ENCODE measurements around the gene FAM107B.

FAM107B gene

DNA sequence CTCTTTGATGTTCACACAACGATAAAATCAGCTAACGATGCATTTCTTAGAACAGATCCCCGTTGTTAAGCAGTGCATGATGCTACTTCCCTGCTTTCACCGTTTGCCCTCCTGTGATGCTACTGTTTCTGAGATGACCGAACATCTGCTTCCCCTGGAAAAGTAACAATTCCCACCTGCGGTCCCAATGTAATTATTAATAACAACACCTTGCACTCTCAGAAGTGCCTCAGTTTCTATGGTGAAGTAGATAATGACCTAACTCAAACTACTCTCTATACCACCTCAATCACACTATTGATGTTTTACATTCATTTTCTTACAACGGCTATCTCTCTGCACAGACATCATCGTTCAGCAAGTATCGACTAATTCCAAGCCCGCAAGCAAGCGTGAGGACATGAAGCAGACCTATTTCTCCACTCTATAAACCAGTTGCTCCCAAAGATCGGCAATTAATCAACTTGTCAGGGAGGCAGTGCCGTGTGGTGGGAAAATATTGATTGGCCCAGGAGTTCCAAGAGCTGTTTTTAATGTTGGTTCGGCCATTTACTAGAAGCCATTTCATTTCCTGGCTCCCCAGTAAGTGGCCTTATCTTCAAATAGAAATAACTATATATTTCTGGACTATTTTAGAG lies 42.7 kb downstream of the FAM107B start:
- DNase-seq, result no peak

DNA sequence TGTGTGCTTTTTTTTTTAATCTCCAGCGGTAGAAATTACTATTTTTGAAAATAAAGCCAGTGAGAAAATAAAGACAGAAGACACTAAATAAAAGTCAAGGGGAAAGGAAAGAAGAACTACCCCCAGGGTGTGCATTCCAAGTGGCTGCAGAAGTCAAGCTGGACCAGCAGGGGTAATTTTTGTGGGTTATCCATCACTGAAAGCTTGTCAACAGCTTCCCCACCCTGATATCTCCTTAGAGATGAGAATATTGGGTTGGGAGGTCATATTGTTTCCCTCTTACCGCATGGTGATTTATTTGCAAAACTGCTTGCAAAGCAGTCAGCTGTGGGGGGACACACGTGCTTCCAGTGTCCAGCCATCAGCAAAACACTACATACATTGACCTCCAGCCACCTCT lies 46.4 kb downstream of the FAM107B start:
- no peak for DNase-seq

DNA sequence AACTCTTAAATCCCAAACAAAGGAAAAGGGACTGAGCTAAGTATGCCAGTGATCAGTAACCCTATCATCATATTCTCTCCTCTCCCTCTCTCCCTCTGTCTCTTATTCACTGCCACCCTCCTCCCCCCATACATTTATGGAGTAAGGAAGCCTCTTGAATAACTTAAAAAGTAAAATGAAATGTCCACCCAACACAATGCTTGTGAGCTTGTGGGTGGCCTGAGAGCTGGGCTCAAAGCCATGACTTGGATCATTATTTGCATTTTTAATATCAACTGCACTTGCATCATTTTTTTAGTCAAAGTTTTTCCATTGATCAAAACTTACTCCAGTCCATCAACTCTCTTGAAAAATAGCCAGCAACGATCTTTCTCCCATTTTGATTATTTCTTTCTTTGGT lies 46.8 kb downstream of the FAM107B start:
- no peak for DNase-seq

DNA sequence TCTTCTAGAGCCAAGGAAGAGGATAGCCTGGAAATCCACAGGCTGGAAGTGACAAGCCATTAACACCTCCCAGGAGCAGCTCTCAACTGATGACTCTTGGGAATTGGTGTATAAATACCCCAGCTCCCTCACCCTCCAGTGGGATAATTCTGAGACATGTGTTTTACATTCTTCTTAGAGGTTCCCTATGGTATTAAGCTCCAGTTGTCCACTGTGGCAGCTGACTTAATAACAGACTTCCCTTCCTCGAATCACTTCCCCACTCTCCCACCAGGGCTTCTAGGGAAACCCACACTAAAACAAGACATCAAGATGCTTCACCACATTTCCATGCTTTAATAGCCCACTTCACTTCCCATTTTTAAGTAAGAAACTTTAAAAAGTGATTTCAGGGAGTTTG lies 47.2 kb downstream of the FAM107B start:
- peak; percentile 64 for DNase-seq

DNA sequence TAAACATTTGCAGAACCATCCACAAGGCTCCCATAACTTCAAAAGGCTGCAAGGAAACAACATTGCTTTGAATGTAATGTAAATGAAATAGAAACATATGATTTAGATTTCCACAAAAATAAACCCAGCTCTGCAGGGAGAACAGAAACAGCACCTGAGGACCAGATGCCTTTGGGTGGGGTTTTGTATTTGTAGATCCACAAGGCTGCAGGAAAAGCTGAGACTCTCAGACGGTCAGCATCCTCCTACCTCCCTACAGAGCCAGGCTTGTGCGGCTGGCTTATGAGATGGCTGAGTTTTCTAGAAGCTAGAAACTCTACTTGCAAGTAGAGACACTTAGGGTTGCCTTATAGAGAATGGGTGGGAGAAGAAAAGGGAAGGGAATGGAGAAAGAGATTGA lies 49.8 kb downstream of the FAM107B start:
- DNase-seq, result no peak

DNA sequence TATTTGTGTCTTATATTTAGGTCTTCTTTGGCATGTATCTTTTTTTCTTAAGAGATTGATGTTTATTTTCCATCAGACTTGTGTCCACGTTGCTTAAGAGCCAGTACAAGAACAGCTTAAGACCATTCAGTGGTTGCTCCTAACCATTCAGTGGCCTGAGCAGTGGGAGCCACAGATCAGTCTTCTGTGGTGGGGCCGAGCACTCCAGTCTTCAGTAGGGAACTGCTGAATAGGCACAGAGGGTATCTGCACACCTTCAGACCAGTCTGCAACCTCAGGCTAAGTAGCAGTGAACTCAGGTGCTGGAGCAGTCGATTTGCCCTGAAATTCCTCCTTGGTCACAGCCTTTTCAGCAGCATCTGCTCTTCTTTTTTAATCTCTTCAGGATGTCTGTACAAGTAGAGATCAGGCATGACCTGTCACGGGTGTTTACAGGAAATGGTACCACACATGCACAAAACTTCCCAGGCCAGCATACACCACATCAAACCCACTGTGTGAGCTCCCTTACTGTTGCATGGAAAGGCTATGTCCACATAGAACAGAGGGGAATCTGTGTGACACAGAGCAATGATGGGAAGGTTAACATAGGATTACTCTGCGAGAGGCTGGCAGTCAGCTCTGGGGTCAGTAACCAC lies 51.5 kb downstream of the FAM107B start:
- no peak for DNase-seq

DNA sequence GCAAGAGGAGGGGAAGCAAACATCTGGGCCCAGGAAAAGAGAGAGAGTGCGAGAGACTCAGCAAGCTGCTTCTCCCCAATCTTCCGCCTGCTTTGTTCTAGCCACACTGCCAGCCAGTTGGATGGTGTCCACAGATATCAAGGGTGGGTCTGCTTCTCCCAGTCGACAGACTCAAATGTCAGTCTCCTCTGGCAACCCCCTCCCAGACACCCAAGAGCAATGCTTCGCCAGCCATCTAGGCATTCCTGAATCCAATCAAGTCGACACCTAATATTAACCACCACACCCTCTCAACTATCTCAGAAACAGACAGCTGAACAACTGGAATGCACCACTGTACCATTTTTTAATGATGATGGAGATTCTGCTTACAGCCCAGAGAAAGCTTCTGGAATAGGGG lies 57.1 kb downstream of the FAM107B start:
- no peak for DNase-seq

DNA sequence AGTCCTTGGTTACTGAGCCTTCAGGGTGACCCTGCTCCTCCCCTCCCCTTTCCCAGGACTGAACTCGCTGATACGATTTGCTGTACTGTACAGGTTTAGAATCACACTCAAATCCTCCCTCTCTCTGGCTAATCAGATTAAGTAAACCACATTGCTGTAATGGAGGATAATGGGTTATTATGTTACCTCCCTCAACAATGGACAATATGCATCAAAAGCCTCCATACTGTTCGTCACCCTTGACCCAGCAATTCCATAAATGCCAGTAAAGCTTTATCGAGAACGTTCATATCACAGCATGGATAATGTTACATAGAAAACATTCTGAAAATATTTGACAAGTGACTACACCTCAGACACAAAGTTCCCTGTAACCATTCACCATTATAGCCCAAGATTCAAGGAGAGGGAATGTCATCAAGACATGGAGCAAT lies 61.7 kb downstream of the FAM107B start:
- no peak for DNase-seq

DNA sequence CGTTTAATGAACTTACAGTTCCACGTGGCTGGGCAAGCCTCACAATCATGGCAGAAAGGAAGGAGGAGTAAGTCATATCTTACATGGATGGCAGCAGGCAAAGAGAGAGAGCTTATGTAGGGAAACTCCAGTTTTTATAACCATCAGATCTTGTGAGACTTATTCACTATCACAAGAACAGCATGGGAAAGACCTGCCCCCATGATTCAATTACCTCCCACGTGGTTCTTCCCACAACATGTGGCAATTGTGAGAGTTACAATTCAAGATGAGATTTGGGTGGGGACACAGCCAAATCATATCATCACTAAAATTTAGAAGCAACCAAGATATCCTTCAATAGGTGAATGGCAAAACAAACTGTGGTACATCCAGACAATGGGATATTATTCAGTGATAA lies 65.4 kb downstream of the FAM107B start:
- DNase-seq, result peak; percentile 60

DNA sequence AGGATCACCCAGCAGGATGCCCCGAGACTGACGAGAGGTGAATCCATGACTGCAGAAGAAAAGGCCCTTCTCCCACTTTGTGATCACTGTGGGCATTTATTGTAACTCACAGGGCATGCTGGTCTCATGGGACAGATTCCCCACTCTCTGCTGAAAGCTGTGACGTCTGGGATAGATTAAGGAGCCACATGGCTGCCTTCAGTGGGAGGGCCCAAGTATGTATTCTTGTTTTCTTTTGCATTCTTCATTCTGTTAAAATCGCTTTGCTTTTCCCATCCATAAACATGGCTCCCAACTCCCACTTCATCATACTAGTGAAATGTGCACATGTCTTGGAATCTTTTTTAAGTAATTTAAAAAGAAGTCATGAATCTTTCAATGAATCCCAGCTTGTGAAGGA lies 67.2 kb downstream of the FAM107B start:
- no peak for DNase-seq

DNA sequence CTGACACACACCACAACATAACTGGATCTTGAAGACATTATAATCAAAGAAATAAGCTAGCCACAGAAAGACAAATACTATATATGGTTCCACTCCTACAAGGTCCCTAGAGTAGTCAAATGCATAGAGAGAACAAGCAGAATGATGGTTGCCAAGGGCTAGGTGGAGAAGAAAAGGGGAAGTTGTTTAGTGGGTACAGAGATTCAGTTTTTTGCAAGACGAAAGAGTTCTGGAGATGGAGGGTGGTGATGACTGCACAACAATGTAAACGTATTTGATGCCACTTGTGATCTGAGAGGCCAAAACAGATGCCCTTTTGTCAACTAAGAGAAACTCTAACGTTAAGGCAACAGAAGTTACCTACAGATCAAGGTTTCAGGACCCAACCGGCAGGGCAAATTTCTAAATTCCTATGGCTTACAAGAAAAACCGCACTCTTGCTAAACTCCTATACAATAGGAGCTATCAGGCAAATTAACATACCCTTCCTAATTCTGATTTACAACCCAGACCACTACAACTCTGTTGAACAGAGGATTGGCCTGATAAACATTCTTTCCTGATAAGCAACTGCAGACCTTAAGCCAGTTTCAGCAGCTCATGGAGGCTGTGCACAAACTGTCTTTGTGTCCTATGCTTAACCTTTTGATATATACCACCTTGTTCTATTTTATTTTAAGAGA lies 69.0 kb downstream of the FAM107B start:
- DNase-seq, result peak; percentile 7

DNA sequence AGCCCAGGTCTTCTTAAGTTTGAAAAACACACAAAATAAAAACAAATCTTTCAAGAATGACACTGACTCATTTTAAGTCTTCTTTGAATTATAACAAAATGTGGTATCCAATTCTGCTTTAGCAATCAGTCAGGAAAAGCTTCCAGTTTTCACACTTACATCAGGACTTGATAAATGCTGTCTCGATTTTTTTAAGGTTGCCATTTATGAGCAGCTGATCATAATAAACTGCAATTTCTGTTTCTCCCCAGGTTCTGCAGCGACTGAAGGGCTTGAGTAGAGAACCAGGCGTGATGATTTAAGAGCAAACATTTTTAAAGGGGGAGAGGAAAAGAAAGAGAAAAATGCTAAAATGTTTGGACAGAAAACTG lies 71.1 kb downstream of the FAM107B start:
- no peak for DNase-seq

DNA sequence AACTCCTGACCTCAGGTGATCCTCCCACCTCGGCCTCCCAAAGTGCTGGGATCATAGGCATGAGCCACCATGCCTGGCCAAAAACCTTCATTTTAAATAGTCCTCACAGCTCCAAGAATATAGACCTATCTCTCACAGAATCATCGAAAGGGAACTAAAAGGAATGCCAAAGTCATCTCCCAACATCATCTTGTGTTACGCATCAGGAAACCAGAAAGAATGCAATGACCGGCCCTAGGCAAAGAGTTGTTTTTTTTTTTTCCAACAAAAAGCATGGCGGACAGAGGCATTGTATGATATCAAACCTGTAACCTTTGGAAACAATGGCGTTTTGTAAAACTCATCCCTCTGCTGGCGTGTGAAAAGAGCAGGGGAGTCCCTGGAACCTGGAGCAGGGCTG lies 73.2 kb downstream of the FAM107B start:
- DNase-seq, result no peak

DNA sequence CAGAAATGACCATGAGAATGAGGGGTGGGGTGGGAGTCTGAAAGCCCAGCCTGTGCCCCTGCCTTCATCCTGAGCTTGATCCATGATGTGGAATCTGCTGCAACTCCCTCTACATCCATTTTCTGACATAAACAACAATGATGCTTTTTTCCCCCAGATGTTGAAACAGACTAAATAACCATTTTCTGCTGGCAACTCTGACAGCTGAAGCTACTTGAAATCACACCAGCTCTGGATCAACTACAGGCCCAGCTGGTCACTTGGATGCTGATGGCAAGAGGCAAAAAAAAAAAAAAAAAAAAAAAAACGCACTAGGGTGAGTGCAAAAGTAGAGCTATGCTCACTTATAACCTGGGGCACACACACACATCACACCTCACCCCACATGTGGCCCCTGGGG lies 74.2 kb downstream of the FAM107B start:
- DNase-seq, result no peak

DNA sequence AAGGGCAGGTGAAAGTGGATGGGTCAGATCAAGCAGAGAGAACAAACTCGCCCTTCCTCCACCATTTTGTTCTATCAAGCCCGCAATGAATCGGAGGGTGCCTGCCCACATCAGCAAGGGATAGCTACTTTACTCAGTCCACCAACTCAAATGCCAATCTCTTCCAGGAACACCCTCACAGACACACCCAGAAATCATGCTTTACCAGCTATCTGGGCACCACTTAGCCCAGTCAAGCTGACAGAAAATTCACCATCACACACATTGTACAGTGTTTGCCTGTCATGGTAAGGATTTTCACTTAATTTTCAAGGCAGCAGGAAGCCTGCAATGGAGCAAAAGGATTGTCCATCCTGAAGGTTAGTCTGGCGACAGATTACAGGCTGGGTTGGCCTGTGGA lies 75.2 kb downstream of the FAM107B start:
- no peak for DNase-seq

DNA sequence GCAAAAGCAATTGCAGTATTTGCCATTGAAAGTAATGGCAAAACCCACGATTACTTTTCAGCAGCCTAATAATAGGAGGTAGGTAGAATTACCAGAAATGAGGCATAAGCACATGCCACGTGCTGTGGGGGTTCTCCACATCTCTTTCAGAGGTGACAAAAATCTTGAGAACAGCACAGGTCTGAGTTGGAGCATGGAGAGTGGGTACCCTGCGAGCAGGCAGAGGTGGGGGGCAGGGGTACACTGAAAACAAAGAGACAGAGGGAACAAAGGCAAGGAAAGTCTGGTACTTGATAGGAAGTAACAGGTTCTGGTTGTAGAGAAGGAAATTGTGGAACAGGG lies 75.9 kb downstream of the FAM107B start:
- no peak for DNase-seq

DNA sequence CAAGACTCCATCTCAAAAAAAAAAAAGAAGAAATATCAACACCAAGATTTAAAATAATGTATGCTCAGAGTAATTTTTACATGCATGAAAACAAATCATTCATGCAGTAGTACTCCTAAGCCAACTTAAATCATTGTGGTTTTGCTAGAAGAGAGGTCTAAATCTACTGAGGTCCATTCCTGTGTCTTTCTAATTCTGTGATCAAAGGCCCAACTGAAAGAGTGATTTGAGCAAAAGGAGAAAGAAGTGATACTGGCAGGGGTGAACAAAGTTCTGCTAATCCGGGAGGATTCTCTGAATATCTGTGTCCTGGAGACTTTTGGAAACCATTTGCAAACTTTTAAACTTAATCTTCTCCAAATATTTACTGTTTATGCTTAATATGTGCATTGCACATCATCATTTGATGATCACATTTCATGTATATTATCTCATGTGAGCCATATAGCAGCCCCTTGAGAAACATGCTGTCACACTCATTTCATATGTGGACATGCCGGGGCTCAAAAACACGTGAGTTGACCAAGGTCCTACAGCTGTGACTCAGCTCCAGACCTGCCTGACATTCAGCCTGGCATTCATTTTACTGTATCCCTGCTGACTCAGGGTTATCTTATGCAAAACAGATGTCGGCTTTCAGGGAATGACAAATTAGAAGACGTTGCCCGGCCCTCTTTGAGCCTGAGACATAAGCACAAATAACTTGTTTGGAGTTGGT lies 76.4 kb downstream of the FAM107B start:
- DNase-seq, result no peak

DNA sequence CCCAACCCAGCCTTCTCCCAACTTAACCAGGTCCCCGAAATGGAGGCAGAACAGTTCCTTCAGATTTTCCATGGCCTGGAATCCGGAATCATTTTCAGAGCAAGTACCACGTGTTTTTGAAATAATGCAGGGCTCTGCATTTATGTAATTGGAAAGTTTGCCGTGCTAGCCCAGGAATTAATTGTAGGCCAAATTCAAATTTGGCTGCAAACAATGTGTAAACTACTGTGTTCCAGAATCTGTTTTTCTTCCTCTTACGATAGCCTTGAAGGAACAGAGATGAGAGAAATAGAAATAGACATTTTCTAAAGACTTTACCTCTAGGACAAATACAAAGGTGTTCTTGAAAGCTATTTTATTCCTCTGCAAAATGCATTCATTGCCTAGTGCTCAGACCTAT lies 77.4 kb downstream of the FAM107B start:
- no peak for DNase-seq

DNA sequence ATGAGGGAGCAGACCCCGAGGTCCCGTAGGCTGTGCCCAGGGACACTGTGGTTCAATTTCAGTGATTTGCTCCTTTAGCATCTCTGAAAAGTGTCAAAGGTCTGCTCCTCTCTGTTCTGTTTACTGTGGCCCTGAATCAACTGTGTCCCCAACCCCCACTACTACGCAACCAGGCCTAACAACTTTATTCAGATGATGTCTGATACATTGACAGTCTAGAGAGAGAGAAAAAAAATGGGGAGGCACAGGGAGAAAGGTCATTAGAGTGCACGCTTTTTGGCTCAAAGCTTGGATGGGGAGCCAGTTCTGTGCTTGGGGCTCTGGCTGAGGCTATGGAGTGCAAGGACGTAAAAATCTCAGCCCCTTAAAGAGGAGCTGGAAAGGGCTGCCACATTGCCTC lies 77.9 kb downstream of the FAM107B start:
- DNase-seq, result no peak

DNA sequence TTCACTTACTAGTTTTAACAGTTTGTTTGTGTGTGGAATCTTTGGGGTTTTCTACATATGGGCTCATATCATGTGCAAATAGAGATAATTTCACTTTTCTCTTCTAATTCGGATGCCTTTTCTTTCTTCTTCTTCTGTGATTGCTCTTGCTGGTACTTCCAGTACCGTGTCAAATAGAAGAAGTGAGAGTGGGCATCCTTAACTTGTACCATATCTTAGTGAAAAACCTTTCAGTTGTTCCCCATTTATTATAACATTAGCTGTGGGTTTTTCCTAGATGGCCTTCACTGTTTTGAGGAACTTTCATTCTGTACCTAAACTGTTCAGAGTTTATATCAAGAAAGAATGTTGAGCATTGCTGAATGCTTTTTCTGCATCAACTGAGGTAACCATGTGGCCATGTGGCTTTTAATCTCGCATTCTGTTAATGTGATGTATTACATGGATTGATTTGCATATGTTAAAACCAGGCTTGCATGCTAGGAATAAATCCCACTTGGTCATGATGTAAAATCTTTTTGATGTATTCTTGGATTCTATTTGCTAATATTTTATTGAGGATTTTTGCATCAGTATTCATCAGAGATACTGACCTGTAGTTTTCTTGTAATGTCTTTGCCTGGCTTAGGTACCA lies 78.7 kb downstream of the FAM107B start:
- DNase-seq, result peak; percentile 65

DNA sequence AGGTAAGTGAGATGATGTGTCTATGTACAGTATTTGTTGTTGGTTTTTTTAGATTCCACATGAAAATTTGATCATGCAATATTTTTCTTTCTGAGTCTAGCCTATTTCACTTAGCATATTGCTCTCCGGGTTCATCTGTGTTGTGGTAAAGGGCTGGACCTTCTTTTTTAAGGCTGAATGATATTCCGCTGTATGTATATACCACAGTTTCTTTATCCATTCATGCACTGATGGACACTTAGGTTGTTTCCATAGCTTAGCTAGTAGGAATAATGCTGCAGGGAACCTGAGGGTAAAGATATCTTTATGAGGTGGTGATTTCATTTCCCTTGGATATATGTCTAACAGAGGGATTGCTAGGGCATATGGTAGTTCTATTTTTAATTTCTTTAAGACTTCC lies 80.8 kb downstream of the FAM107B start:
- no peak for DNase-seq

DNA sequence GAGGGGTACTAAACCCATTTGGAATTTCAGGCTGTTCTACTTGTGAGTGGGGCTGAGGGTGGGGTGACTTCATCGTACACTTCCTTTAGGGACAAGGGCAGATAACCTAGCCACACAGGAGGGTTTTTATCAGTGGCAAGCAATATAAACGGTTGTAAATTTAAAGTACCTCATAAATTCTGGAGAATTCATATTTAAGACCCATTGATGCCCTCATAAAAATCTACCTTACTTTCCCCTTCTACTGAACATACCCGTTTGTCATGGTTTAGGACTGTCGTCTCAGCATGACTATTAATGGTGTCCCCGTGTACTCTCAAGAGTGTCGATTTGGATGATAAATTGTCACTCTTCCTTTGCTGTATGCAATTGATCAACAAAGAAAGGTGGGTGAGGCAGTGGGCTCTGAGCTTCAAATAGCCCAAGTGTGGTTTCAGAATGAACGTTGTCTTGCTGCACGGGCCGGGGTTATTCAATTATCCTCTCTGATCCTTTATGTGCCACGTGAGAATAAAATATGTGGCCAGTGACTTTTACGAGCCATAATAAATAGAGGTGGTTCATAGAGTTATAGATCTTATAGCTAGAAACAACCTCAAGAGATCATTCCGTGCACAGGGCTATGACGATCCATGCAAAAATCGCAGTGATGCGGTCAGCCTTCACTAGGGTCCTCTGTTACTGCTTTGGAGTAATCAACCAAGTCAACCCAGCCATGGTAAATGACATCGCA lies 82.2 kb downstream of the FAM107B start:
- no peak for DNase-seq

DNA sequence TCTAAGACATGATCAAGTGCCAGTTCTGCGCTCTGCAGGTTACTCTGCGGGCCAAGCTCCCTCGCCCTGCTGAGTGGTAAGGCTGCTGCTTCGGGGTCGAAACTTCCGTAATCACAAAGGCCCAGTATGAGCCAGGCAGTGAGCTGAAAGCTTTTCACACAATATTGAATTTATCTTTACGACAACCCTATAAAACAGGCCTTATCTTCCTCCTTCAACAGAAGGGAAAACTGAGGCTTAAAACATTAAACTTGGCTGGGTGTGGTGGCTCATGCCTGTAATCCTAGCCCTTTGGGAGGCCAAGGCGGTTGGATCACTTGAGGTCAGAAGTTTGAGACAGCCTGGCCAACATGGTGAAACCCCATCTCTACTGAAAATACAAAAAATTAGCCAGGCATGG lies 83.3 kb downstream of the FAM107B start:
- DNase-seq, result no peak
